Testis (tissue), 5 donors: Measurements from ENCODE around the gene PLSCR1. TPM values are rescaled to one million over a fixed set of nuclear protein-coding genes. Genes with fewer than 3 reads are reported as not detected.

ENCODE experiments used
- DNase-seq: peaks from one replicate; pipeline ENCODE4 v3.0.0-alpha.2; 2019
- H3K27ac ChIP-seq, 2 donors: fragments of 200-600 bp; sonication (generic); one replicate each; pipeline ENCODE4 v1.5.1; 2019
- H3K27me3 ChIP-seq: fragments of 200-600 bp; sonication (generic); one replicate; pipeline ENCODE4 v1.5.1; 2019
- H3K36me3 ChIP-seq: fragments of 200-600 bp; sonication (generic); one replicate; pipeline ENCODE4 v1.5.1; 2017; ENCODE audit warnings: low read depth; ENCODE audit errors: missing control alignments
- H3K4me1 ChIP-seq: fragments of 200-600 bp; sonication (generic); one replicate; pipeline ENCODE4 v1.5.1; 2019
- H3K4me3 ChIP-seq, 2 donors: fragments of 200-600 bp; sonication (generic); one replicate each; pipeline ENCODE4 v1.5.1; 2017 to 2019
- H3K9me3 ChIP-seq: fragments of 200-600 bp; sonication (generic); one replicate; pipeline ENCODE4 v1.5.1; 2017
- CTCF ChIP-seq, 3 experiments: fragments of 450-650 bp in 2 of 3; fragments of 200-600 bp in 1 of 3; sonication (generic) in 1 of 3; IDR thresholded peaks; one replicate each; pipeline ENCODE4 v1.5.1; 2016 to 2019; ENCODE audit warnings: antibody characterized with exemption in 3 of 3, mild to moderate bottlenecking in 2 of 3, moderate library complexity in 1 of 3
- POLR2A ChIP-seq: fragments of 450-650 bp; IDR thresholded peaks from one replicate; pipeline ENCODE4 v1.6.1; 2017; ENCODE audit warnings: antibody characterized with exemption, mild to moderate bottlenecking, moderate library complexity
- WGBS, 2 donors: methylation state at CpG; one replicate each; pipeline ENCODE4 v1.1.5; 2018; 5-methylcytosine and 5-hydroxymethylcytosine counted together
- intact Hi-C: fragments of 100-400 bp; cut with DNase I; formaldehyde crosslinking; loops from one replicate; pipeline ENCODE4 v1.15.1; 2023; ENCODE audit warnings: low total_unique reads
- long read RNA-seq, 2 donors: transcript quantifications; one replicate each; lab custom pipeline, GENCODE V29; 2026
- polyA plus RNA-seq: library from polyadenylated mRNA; stranded (reverse); fragments of 350-450 nt; fragmentation: Illumina TruSeq; extraction: RNeasy Lipid Tissue Mini Kit (QIAGEN cat#74804); gene quantifications from one replicate; pipeline ENCODE4 v1.2.3, GENCODE V29; 2014; ENCODE audit warnings: low read depth, low replicate concordance; ENCODE audit not compliant: insufficient read depth
- total RNA-seq, 2 donors: library from RNA; depleted of rRNA; stranded (reverse); fragments of >200 nt; gene quantifications; one replicate each; pipeline ENCODE4 v1.2.3, GENCODE V29; 2016

The PLSCR1 gene
- total RNA-seq (10 to 100 TPM; 46.9 to 83.4 TPM), polyA plus RNA-seq (32.1 TPM)
- long read RNA-seq, donor 1, transcript PLSCR1-201 (9 exons, 2,233 nt): major isoform, 14 of 46 reads
- long read RNA-seq, donor 1, partial matches to known transcripts: 27 of 46 reads
- long read RNA-seq, donor 1, other reads (novel, unspliced or antisense): 0 of 46 reads
- long read RNA-seq, donor 2, transcript PLSCR1-201 (9 exons, 2,233 nt): major isoform, 9 of 30 reads
- long read RNA-seq, donor 2, partial matches to known transcripts: 12 of 30 reads
- long read RNA-seq, donor 2, other reads (novel, unspliced or antisense): 0 of 30 reads

GRCh38 chr3:146544002-146544928, at the start of gene PLSCR1:
PLSCR1 (minus strand) TSS chr3:146544607; CDS start chr3:146536552, 8,055 bp downstream.
- TF ChIP-seq POLR2A (no peak), CTCF (IDR thresholded peaks at IDR 0.05) (no peak)
- Histone ChIP-seq H3K4me1 (peaks cover 36% of the 10 kb centered on the region), H3K9me3 (no peaks in the 10 kb centered on the region), H3K4me3 (peak within 1 kb of the TSS; percentile 69 to 79), H3K27ac (peak within 1 kb of the TSS; percentile 91 to 98), H3K27me3 (no peaks in the 10 kb centered on the region), H3K36me3 (no peaks in the 10 kb centered on the region)
- peak; percentile 95 for DNase-seq
- intact Hi-C loops: no loop called here
- WGBS, 2 donors: 0 to 1% methylated on average over 28 to 51 of the region's 51 CpGs

- intact Hi-C loops: no loop called here
- H3K27me3 ChIP-seq: no peaks in the 10 kb centered on the region
- H3K9me3 ChIP-seq: no peaks in the 10 kb centered on the region
- H3K36me3 ChIP-seq: no peaks in the 10 kb centered on the region
- TF ChIP-seq POLR2A (no peak), CTCF (IDR thresholded peaks at IDR 0.05) (no peak)
- no peak overlapping the region for H3K27ac ChIP-seq
- H3K4me3 ChIP-seq: no peak overlapping the region
- DNase-seq: no peak
- no peaks in the 10 kb centered on the region for H3K4me1 ChIP-seq
- WGBS, 2 donors: 42 to 58% methylated on average over 3 of the region's 3 CpGs
Observed at GRCh38 chr3:146593776-146594175, 49.4 kb upstream of the PLSCR1 start.

- 70 to 78% methylated on average over 2 of the region's 2 CpGs for WGBS, 2 donors
- no peak for DNase-seq
- Histone ChIP-seq H3K4me1 (no peaks in the 10 kb centered on the region), H3K36me3 (no peaks in the 10 kb centered on the region), H3K27ac (no peak overlapping the region), H3K9me3 (no peaks in the 10 kb centered on the region), H3K27me3 (no peaks in the 10 kb centered on the region), H3K4me3 (no peak overlapping the region)
- no peak for TF ChIP-seq POLR2A
- TF ChIP-seq CTCF (IDR thresholded peaks at IDR 0.05): no peak
- intact Hi-C loops: no loop called here
Observed at GRCh38 chr3:146590521-146590920, 46.1 kb upstream of the PLSCR1 start.

GRCh38 chr3:146589899-146590508, 45.6 kb upstream of the PLSCR1 start:
- WGBS, 2 donors: 30% methylated on average over 1 of the region's 1 CpG
- peak; percentile 39 to 52 (median 47) for TF ChIP-seq CTCF (IDR thresholded peaks at IDR 0.05)
- no peak for TF ChIP-seq POLR2A
- intact Hi-C loops: loop anchor here (10.0 kb wide), 1 partner anchor 365 kb away; no protein-coding TSS in a partner anchor

More at GRCh38 chr3:146589899-146590508, 45.6 kb upstream of the PLSCR1 start:
- Histone ChIP-seq H3K9me3 (no peaks in the 10 kb centered on the region), H3K27ac (no peak overlapping the region), H3K4me1 (no peaks in the 10 kb centered on the region), H3K36me3 (no peaks in the 10 kb centered on the region), H3K27me3 (no peaks in the 10 kb centered on the region), H3K4me3 (no peak overlapping the region)
- peak; percentile 69 for DNase-seq
